Measurements from ENCODE around the gene SIK2.
"Not testable (repeated sequence)": the region's sequence is repeated elsewhere in the genome, so short reads cannot be mapped to it uniquely, and the experiment has no call there.

SIK2 gene

GRCh38 chr11:111762981-111763643, 160.9 kb downstream of the SIK2 start:
- DNase-seq: peak in 1 of 14 donors; percentile 43

GRCh38 chr11:111764621-111765020, 162.4 kb downstream of the SIK2 start:
- no peak for DNase-seq

GRCh38 chr11:111765320-111765983, 163.2 kb downstream of the SIK2 start:
- DNase-seq: peak in 1 of 14 donors; percentile 59

GRCh38 chr11:111765984-111766833, 164.0 kb downstream of the SIK2 start, which contains the start of gene PPP2R1B:
Gene PPP2R1B (minus strand): TSS chr11:111766389. CDS start chr11:111766361, 28 bp downstream.
- peak; percentile 48 to 91 (median 86) for DNase-seq

GRCh38 chr11:111766834-111767142, 164.5 kb downstream of the SIK2 start:
- no peak for DNase-seq

GRCh38 chr11:111770581-111771134, 168.4 kb downstream of the SIK2 start:
- no peak for DNase-seq

GRCh38 chr11:111771205-111771604, 169.0 kb downstream of the SIK2 start:
- not testable (repeated sequence) for DNase-seq

GRCh38 chr11:111772535-111772934, 170.3 kb downstream of the SIK2 start:
- DNase-seq: no peak

- DNase-seq: no peak
Measured at GRCh38 chr11:111774955-111775710, 172.9 kb downstream of the SIK2 start.

- DNase-seq: no peak
Measured at GRCh38 chr11:111776398-111777093, 174.3 kb downstream of the SIK2 start.

- DNase-seq: peak in 1 of 14 donors; percentile 49
Measured at GRCh38 chr11:111777094-111778046, 175.1 kb downstream of the SIK2 start.

GRCh38 chr11:111778047-111778558, 175.9 kb downstream of the SIK2 start:
- DNase-seq: no peak

GRCh38 chr11:111779118-111779517, 176.9 kb downstream of the SIK2 start:
- no peak for DNase-seq
